GM21423 (cell line): ENCODE results near the gene TENM4.

Experiments
- ATAC-seq: cut with Tn5 transposase; IDR thresholded peaks from one replicate; pipeline ENCODE4 v1.9.1; 2021; ENCODE audit warnings: mild to moderate bottlenecking, moderate library complexity; ENCODE audit not compliant: unreplicated experiment

Gene TENM4

DNA sequence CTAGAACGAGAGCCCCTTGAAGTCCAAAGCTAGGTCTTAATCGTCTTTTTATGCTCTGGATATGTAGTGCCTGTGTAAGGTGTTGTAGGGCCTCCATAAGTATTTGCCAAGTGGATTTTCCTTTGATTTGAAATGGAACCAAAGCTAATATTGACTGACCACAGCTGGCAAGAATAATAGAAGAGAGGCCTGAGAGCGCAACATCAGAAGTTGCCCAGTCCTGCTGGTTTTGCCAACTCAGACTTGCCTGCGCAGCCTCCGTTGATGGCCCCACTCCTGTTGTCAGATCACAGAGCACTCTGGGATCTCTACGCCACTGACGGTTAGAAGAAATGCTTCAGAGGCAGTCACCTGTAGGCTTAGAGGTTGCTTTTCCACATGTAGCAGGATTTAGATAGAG, 251.2 kb downstream of the TENM4 start:
- no peak for ATAC-seq

DNA sequence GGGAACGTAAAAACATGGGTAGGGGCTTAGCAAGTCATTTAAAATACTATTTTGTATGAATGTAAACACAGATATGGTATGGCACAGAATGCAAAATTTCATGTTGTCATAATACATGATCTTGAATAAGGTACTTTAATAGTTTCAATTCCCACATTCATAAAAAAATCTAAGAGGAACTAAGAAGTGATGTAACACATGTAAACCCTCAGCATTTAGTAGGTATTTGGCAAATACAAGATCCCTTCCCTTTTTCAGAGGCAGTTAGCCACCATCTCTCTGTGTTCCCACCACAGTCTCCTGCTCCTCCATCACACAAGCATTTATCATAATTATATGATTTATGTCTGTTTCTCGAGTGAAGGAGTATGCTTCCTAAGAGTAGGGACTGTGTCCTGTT, 251.8 kb downstream of the TENM4 start:
- ATAC-seq, result no peak

DNA sequence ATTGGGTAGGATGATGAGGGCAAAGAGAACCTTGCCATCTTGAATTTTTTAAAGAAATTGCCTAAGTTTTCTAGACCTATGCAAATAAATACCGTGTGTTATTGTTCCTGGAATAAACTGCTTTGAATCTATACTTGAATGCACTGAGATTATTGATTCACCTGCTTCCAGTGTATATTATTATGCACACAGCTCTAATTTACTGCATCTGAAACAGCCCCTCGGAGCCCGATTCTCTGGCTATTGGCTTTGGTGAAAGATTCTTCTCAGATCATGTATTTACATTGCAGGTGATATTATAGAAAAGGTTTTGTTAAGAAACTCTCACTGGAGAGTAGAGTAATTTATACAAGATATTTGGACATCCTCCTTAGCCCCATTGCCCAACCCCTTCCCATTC, 254.2 kb downstream of the TENM4 start:
- no peak for ATAC-seq

DNA sequence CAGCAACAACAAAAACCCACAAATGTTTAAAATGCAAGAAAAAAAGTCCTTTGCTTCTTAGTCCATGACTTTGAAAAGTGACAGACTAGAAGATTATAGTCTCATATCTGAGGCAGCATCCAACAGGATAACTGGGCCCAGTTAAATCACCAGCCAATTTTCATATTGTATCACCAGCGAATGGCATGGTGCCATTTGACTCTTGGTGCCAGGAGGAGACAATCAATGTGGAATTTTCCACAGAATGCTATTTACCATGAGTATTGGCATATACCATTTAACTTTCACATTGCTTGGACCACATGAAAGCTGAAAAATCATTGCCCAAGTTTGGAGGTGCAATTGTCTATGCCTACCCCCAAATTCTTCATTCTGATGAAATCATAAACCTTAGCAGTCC, 255.5 kb downstream of the TENM4 start:
- ATAC-seq, result no peak

DNA sequence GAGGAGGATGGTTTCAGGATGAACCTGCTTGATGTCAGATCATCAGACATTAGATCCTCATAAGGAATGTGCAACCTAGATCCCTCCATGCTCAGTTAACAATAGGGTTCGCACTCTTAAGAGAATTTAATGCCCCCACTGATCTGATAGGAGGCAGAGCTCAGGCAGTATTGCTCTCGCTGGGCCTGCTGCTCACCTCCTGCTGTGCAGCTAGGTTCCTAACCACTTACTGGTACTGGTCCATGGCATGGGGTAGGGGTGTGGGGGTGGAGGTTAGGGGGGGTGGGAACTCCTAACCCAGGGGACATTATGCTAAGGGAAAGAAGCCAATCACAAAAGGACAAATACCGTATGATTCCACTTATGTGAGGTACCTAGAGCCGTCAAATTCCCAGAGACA, 256.5 kb downstream of the TENM4 start:
- ATAC-seq, result no peak

DNA sequence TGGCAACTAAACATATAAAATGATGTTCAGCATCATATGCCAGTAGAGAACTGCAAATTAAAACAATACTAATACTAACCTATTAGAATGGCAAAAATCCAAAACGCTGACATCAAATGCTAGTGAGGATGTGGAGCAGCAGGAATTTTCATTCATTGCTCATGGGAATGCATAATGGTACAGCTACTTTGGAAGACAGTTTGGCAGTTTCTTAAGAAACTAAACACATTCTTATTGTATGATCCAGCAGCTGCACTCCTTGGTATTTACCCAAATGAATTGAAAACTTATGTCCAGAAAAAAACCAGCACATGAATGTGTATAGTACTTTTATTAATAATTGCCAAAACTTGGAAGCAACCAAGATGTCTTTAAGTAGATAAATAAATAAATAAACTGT, 258.0 kb downstream of the TENM4 start:
- ATAC-seq, result no peak

DNA sequence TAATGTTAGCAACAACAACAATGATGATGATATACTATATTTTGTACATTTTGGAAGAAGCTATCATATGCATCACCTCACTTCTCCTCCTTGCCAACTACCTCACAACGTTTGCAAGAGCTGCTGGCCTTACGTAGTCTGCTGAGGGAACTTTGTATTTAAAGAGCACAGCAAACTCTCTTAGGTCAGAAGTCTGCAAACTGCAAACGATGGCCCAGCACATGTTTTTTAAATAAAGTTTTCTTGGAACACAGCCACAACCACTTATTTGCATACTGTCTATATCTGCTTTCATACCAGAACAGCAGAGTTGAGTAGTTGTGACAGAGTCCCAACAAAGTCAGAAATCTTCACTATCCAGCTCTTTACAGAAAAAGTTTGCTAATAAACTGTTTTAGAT, 261.7 kb downstream of the TENM4 start:
- ATAC-seq, result no peak

DNA sequence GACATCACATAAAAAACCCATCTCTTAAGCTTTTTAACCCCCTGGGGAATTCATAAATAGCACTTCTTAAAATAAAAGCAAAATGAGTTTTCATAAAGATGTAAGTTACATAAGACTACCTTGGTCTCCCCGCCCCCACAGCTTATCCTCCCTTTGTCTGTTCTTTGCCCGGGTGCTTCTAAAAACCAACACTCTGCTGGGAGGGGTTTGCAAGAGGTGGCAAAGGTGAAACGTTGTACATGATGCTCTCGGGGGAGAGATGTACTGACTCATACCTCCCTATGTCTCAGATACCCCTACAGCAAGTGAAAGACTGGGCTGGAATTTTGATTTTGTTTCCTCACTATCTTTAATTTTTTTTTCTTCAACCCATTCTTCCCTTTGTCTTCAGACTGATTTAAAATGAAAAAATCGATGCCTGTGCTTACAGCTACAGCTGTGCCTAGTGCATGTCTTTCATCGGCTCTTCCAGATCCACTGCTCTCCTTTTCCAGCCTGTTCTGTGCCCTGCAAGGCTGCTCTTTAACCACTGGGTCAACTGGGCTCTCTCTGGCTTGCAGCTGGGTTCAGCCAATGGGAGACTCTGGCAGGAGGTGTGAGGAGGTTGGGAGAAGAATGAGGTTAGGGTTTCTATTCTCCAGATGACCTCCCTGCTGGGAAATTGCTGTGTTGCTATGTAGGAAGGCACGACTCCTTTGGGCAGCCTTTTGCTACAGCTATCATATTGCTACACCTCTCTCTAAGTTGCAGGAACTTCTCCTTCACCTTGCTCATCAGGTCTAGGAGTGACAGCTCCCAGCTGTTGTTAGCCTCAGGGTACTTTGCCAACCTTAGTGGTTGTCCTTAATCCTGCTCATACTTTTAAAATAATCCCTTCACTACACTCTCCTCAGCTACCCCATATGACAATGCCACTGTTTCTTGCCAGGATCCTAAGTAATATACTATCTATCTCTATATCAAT, 266.5 kb downstream of the TENM4 start:
- ATAC-seq, result no peak

DNA sequence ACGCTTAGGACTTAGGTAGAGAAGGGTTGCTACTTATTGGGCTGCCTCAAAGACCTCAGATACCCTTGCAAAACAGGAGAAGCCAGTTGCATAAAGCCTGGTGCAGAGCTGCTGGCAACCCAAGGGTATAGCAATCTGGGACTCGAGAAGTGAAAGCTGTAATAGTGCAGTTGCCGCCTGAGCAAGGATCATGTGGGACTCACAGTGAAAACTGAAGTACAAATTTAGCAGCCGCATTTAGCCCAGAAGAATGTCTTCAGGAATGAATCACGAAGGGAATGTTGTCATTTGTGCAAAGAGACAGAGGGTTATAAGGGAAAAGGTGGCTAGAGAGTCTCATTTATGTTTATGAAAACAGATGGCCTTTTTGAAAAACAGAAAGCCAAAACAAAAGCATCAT, 267.2 kb downstream of the TENM4 start:
- ATAC-seq, result no peak

DNA sequence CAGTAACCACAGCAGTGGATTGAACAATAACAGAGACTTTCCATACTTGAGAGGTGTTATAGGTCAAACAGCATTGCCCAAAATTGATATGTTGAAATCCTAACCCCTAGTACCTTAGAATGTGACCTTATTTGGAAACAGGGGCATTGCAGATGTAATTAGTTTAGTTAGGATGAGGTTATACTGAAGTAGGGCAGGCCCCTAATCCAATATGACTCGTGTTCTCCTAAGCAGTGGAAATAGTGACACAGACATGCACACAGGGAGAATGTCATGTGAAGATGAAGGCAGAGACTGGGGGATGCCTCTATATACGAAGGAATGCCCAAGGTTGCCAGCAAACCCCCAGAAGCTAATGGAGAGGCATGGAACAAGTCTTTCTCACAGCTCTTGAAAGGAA, 270.5 kb downstream of the TENM4 start:
- ATAC-seq, result no peak

DNA sequence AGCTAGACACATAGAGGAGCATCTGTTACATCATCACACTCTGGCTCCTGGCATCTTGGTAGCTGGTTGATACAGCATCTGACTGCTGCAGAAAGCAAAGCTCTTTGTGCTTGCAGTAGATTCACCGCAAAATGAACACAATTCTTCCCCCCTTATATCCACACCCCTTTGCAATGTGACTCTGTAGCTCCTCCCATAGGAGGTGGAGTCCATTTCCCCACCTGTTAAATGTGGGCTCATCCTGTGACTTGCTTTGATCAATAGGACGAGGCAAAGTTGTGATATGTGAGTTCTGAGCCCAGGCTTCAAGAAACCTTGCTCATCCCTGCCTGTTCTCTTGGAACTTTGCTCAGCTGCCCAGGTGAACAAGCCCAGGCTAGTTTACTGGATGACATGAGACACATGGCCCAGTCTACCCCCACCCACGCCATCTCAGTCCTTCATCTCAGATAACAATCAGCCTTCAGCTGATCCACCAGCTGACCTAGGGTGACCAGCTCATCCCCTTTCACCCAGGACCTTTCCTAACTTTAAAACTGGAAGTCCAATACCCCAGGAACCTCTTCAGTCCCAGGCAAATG, 272.2 kb downstream of the TENM4 start:
- no peak for ATAC-seq

DNA sequence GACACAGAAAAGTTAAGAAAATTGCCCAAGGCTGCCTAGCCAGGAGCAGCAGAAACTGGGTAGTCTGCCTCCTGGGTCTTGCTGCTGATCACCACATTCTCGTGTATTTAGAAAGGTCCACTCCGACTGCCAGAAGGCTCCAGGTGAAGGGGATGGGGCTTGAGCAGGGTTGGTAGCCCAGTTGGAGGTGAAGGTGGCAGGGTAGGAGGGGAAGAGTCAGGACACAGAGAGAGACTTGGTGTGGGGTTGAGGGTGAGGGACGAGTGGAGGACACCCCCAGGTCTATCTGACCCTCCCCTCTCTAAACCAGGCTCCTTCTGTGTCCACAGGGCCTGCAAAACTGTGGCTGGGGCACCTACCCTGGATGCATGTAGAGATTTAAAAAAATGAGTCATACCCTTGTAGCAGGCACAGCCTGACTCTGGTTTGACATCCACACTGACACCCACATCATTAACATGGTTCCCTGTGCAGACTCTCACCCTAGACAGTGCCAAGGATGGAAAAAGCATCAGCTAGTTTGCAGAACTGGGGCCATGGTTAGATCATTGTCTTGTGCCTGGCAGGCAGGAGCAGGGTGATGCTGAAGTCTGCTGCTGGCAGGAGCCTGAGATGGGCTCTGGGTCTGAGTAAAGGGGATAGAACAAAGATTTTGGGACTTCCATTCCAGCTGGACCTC, 273.2 kb downstream of the TENM4 start:
- no peak for ATAC-seq

DNA sequence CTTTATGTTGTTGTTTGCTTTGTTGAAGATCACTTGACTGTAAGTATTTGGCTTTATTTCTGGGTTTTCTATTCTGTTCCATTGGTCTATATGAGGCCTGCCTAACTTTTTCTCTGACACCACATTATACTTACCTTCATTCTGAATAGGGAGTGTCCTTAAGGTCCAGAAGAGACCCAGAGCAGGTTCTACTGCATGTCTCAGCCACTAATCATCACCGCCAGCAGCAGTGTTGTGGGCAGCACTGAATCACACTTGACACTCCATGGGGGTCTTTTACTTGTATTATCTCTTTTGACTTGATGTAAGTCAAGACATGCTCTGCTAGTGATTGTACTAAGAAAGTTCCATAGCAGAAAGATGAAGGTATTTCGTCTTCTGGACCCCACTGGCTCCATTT, 274.9 kb downstream of the TENM4 start:
- ATAC-seq, result no peak

DNA sequence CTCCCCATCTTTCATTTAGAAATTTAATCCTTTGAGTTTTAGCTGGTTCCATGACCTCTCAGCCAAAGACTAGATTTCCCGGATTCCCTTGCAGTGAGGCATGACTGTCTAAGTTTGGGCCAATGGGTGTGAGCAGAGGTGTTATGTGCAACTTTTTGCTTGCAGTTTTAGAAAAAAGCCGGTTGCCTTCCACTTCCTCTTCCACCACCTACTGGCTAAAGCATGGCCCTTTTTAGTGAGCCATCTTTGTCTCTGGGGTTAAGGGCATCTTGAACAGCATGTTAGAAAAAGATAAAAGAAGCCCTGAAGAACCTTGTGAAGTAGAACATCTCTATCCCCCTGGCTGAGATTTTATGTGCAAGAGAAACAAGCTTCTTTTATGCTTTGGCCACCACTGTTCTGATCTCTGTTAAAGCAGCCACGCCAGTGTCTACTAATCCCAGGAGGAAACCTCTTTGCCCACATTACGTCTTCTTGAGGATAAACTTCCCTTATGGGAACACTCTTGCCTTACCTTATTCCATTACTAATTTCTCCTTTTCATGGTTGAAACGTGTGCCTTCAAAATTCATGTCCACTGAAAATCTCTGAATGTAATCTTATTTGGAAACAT, 279.9 kb downstream of the TENM4 start:
- no peak for ATAC-seq

DNA sequence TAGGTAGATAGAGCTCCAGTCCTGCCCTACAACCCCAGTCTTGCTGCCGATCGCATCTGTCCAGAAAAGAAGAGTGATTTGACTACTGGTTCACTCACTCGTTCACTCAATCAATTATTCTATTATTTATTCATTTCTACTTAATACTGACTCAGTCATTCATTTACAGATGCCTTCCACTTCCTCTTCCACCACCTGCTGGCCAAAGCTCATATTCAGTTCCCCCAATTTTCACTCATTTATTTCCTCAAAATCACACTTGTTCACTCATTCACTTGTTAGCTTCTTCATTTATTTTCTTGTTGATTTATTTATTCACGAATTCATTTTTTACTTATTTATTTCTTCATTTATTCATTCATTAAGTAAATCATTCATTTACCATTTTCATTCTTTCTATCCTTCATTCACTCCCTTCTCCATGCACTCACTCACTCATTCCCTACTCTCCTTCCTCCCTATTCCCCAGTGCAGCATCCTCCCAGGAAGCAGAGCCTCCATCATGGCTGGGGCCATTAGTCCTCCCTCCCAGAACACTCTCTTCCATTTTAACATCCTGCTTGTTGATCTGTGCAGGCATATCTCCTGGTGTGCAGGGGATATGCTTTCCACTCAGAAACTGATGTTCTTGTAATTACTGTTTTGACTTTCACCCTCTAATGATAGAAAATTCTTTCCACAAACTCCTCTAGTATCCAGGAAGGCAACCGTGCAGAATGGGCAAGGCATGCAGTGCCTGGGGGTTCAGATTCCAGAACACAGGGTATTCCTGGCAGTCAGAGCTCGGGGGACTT, 281.0 kb downstream of the TENM4 start:
- ATAC-seq, result no peak

DNA sequence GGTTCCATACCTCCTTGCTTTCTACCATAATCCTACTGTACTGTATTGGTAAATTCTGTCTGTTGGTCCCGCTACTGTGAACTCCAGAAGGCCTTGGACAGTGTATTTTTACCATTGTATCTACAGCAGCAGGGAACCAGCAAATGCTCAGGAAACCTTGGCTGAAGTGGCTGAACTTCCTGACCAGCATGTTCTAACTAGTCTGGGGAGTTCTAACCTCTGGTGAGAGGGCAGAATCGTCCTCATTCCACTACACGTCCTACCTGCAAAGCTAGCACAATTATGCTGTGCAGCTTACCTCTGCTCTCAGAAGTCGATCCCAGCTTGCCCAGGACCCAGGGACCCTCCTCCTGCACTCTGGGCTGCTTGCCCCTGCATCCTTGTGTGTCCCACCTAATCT, 283.1 kb downstream of the TENM4 start:
- no peak for ATAC-seq

DNA sequence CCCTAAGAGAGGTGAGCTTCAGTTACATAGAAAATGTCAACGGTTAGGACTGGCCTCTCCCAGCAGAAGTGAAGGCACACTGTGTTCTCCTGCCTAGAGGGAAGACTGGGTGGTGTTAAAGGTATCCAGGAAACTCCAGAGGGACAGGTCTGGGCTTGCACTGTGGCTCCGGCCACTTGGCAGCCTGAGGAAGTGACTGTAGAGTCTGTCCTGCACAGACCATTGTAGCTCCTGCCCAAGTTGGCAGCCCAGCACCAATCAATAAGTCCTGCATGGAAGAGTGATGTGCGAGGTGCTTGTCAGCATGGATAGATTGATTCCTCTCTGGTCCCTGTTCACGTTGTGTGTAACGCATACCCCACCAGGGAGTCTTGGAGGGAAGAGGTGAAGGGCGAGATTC, 284.8 kb downstream of the TENM4 start:
- ATAC-seq, result no peak

DNA sequence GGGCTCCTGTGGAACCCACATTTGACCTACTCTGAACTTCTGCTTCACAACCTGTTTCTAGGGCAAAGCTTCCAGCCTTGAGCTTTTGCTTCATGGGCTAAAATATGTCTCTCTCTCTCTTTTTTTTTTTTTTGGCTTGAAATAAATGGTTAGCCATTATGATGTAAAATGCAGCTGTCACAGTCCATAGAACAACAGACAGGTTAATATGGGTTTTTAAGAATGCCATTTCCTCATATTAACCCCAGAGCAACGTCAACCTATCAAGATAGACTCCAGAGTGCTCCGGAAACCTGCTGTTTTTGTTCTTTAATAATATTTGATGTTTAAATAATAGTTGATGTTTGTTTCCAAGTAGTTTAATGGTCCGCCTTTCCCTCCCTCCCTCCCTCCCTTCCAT, 285.6 kb downstream of the TENM4 start:
- no peak for ATAC-seq

DNA sequence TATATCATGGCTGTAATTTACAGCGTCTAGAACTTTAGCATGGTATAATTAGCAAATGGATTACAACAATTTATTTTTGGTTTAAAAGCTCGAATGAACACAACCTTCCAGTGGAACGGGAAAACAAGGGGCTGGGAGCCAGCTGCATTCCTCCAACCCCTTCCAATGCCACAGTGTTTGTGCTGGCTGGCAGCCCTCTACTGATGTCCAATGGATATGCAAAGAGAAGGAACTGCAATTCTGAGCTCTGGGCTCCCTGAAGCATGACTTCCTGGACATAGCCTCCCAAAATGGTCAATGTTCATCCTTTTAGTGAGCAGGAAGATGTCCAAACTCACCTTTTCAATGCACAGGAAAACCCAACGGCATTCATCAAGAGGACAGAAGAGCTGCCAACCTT, 288.3 kb downstream of the TENM4 start:
- ATAC-seq, result no peak

DNA sequence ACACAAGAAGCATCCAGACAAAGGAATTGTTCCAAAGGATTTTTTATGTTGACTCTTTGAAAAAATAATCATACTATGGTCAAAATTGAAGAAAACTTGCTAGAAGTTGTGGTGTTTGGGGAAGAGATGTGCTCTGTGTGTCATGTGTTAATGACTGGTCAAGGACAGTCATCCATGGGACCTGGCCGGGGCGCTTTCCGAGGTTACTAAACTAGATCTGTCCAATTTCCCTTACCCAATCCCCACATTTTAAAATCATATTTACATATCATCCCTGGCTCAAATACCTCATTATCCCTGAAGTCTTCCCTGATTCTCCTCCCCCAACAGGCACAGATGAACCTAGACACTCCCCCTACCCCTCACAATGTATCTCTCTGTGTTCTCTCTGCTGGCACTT, 289.4 kb downstream of the TENM4 start:
- ATAC-seq, result no peak

DNA sequence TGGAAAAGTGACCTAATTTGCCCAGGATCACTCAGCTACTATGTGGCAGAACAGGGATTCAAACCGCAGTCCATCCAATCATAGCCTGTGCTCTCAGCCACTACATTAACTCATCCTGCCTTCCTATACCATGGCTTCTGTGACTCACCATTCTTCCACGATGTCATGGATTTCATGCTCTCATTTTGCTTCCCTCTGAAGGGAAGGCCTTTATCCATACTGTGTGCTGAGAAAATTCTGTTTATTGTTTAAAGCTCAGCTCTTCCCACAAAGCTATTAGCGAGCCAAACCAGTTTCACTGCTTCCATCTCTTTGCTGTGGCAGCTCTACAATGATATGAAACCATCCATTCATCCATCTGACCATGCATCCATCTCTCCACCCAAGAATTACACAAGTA, 289.9 kb downstream of the TENM4 start:
- no peak for ATAC-seq
